ENCODE data around the gene VAT1L. TPM values are rescaled to one million over a fixed set of nuclear protein-coding genes. Genes with fewer than 3 reads are reported as not detected.

VAT1L gene
- total RNA-seq, 1 donor from 2014 or later: 0.32 TPM

DNA sequence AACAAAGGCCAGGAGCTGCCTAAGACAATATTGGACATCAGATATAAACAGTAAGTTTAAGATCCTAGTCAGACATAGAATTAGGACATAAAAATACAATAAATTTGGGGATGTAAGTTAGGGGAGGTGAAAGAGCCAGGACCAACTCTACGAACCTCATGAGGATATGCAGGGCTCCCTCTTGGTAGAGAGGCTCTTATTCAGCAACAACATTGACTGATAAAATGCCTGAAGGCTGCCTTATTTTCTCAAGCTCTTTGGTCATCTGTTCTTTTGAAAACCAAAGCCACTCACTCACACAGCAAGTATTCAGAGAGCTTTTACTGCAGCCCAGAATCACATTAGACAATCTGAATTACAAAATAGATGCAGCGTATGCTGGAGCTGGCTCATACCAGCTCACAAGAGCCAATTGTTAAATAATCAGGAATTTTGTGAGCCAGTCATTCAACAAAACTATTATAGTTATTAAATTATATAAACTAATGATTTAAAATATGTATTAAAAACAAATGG is 125.4 kb downstream of the VAT1L start:
- Histone ChIP-seq H3K27me3 (no peaks in the 10 kb centered on the region), H3K36me3 (no peaks in the 10 kb centered on the region), H3K9me3 (no peaks in the 10 kb centered on the region), H3K4me1 (peaks cover 5% of the 10 kb centered on the region), H3K4me3 (no peak overlapping the region), H3K27ac (no peak overlapping the region)
- intact Hi-C loops (cut with DNase I): no loop called here
- TF ChIP-seq, protein P1, sequence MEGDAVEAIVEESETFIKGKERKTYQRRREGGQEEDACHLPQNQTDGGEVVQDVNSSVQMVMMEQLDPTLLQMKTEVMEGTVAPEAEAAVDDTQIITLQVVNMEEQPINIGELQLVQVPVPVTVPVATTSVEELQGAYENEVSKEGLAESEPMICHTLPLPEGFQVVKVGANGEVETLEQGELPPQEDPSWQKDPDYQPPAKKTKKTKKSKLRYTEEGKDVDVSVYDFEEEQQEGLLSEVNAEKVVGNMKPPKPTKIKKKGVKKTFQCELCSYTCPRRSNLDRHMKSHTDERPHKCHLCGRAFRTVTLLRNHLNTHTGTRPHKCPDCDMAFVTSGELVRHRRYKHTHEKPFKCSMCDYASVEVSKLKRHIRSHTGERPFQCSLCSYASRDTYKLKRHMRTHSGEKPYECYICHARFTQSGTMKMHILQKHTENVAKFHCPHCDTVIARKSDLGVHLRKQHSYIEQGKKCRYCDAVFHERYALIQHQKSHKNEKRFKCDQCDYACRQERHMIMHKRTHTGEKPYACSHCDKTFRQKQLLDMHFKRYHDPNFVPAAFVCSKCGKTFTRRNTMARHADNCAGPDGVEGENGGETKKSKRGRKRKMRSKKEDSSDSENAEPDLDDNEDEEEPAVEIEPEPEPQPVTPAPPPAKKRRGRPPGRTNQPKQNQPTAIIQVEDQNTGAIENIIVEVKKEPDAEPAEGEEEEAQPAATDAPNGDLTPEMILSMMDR (IDR thresholded peaks at IDR 0.05): no peak
- ATAC-seq (no peak), DNase-seq (no peak)

DNA sequence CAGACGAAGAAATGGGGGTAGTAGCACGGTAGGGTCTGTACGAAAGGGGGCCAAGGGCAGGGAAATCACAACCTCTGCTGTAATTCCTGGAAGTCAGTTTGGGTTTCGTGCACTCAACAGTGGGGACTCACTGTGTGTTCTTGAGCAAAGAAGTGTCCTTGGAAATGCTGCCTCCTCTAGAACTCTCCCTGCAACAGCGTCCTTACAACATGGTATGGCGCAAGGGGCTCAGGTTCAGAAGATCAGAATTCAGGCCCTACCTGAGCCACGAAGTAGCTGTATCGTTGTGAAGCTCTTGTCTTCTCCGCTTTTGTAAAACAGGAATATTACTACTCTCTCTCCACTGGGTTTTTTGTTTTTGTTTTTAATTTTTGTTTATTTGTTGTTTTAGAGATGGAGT is 127.7 kb downstream of the VAT1L start:
- Histone ChIP-seq H3K9me3 (no peaks in the 10 kb centered on the region), H3K4me3 (no peak overlapping the region), H3K36me3 (no peaks in the 10 kb centered on the region), H3K27ac (no peak overlapping the region), H3K27me3 (no peaks in the 10 kb centered on the region), H3K4me1 (peaks cover 14% of the 10 kb centered on the region)
- TF ChIP-seq, protein P1 (IDR thresholded peaks at IDR 0.05): no peak
- DNase-seq (no peak), ATAC-seq (no peak)
- intact Hi-C loops (cut with DNase I): no loop called here

- intact Hi-C loops (cut with DNase I): no loop called here
- Histone ChIP-seq H3K9me3 (no peaks in the 10 kb centered on the region), H3K36me3 (no peaks in the 10 kb centered on the region), H3K4me1 (peaks cover 14% of the 10 kb centered on the region), H3K27me3 (peaks cover 9% of the 10 kb centered on the region), H3K4me3 (no peak overlapping the region), H3K27ac (no peak overlapping the region)
- TF ChIP-seq, protein P1 (IDR thresholded peaks at IDR 0.05): no peak
- no peak for ATAC-seq
- no peak for DNase-seq
These were observed 129.6 kb downstream of the VAT1L start for GRCh38 chr16:77917971-77918370.

DNA sequence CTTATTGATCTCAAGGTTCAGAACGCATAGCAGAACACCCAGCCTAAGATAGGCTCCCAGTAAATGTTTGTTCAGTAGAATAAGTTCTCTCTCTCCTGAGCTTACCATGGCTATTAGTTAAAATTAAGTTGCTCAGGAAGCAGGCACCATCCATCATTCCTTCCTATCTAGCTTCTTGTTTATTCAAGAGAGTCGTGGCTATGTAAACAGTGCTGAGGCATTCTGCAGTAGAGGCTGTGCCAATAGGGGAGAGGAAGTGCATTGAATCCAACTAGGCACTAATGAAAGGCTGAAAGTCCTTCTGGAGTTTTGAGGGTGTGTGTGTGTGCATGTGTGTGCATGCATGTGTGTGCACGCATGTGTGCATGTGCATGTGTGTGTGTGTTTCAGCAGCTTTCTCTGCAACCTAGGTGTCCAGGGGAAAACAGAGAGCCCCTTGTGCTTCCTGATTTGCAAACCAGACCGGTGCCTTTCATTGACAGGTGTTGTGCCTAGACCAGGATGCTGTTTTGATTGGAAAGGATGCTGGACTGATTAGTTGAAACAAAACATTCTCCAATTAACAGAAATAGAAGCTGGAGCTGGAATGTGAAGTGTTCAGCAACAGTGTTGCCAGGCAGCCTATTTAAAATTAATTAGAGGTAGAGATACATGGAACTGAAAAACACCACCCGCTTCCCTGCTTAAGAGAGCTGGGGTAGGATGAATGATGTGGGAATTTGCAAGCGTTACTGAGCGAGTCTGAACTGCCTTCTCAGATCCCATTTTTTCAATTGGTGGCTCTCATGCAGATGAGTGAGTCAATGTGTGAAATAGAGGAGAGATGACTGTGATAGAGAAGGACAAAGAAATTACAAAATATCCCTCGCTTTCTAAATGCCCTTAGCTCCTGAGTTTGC is 130.7 kb downstream of the VAT1L start:
- intact Hi-C loops (cut with DNase I): no loop called here
- peak; percentile 77 for ATAC-seq
- Histone ChIP-seq H3K4me1 (peaks cover 14% of the 10 kb centered on the region), H3K27me3 (peaks cover 11% of the 10 kb centered on the region), H3K4me3 (no peak overlapping the region), H3K27ac (no peak overlapping the region), H3K36me3 (no peaks in the 10 kb centered on the region), H3K9me3 (no peaks in the 10 kb centered on the region)
- DNase-seq: no peak
- TF ChIP-seq, protein P1 (IDR thresholded peaks at IDR 0.05): no peak

GRCh38 chr16:77919761-77920415 is 131.5 kb downstream of the VAT1L start:
- Histone ChIP-seq H3K27me3 (peaks cover 11% of the 10 kb centered on the region), H3K4me3 (no peak overlapping the region), H3K36me3 (no peaks in the 10 kb centered on the region), H3K27ac (no peak overlapping the region), H3K9me3 (no peaks in the 10 kb centered on the region), H3K4me1 (peaks cover 14% of the 10 kb centered on the region)
- TF ChIP-seq, protein P1 (IDR thresholded peaks at IDR 0.05): no peak
- DNase-seq (no peak), ATAC-seq (no peak)
- intact Hi-C loops (cut with DNase I): no loop called here
